CD4-positive, alpha-beta T cell treated with Interleukin-2 at 100 ng/mL for 4 hours (primary cell): ENCODE data around the gene ARMC6.
A peak's percentile ranks its signal among the peaks of the same experiment; 100 is the strongest.

ENCODE experiments used
- DNase-seq: peaks from one replicate; pipeline ENCODE4 v3.0.0-alpha.2; 2020; ENCODE audit warnings: low spot score

The ARMC6 gene

GRCh38 chr19:19054315-19054938 lies 21.0 kb downstream of the ARMC6 start:
- no peak for DNase-seq

- DNase-seq, result no peak
Observed at GRCh38 chr19:19054939-19055440, 21.6 kb downstream of the ARMC6 start.

- no peak for DNase-seq
Observed at GRCh38 chr19:19055701-19056100, 22.3 kb downstream of the ARMC6 start.

- no peak for DNase-seq
Observed at GRCh38 chr19:19056636-19057275, 23.4 kb downstream of the ARMC6 start.

- no peak for DNase-seq
Observed at GRCh38 chr19:19057317-19057716, 23.9 kb downstream of the ARMC6 start.

- DNase-seq, result no peak
Observed at GRCh38 chr19:19057720-19058119, 24.3 kb downstream of the ARMC6 start.

GRCh38 chr19:19059018-19059836 lies 25.8 kb downstream of the ARMC6 start:
- DNase-seq, result no peak

- no peak for DNase-seq
Observed at GRCh38 chr19:19059837-19060611, 26.6 kb downstream of the ARMC6 start.

GRCh38 chr19:19061506-19061905 lies 28.1 kb downstream of the ARMC6 start:
- no peak for DNase-seq

- no peak for DNase-seq
Observed at GRCh38 chr19:19062454-19063182, 29.2 kb downstream of the ARMC6 start.

GRCh38 chr19:19063183-19064097 lies 30.0 kb downstream of the ARMC6 start, which contains the start of gene SLC25A42:
SLC25A42 (plus strand) TSS chr19:19063994; CDS start chr19:19096125, 32,131 bp downstream.
- peak; percentile 100 for DNase-seq

GRCh38 chr19:19064098-19064722 lies 30.8 kb downstream of the ARMC6 start:
- no peak for DNase-seq

GRCh38 chr19:19064811-19065745 lies 31.7 kb downstream of the ARMC6 start:
- DNase-seq, result peak; percentile 16

- DNase-seq, result no peak
Observed at GRCh38 chr19:19067276-19068072, 34.1 kb downstream of the ARMC6 start.

- DNase-seq, result peak; percentile 24
Observed at GRCh38 chr19:19068659-19069654, 35.6 kb downstream of the ARMC6 start.

- DNase-seq, result no peak
Observed at GRCh38 chr19:19071897-19072296, 38.5 kb downstream of the ARMC6 start.
